ENCODE data around the gene GNAZ.
A peak's percentile ranks its signal among the peaks of the same experiment; 100 is the strongest.

The GNAZ gene

DNA sequence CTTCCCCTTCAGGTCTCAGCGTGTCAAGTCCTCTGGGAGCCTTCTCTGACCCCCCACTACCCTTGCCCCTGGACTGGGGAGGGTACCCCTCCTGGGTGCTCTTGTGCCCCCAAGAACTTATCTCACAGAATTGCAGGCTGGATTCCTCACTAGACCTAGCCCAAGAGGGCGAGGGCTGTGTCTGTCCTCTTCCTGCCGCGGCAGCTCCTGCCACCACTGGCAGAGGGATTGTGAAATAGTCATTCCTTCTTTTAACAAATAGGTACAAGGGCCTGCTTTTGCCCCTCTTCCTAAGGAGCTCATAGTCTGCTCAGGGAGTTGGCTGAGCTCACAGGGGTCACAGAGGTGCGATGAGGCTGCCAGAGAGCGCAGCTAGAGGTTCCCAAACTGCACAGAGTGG is 80.4 kb downstream of the GNAZ start:
- Histone ChIP-seq H3K36me3 (no peaks in the 10 kb centered on the region), H3K9me3 (no peaks in the 10 kb centered on the region), H3K4me3 (ENCODE audit: low read depth in 1 of 2, low read length in 1 of 2) (peak overlapping the region; percentile 55 to 65), H3K27me3 (no peaks in the 10 kb centered on the region), H3K27ac (peak overlapping the region; percentile 100), H3K4me1 (ENCODE audit: control insufficient read depth in 1 of 2, insufficient read depth in 1 of 2, low read depth in 1 of 2, low read length in 1 of 2) (peaks cover 91 to 98% of the 10 kb centered on the region in 2 experiments)
- TF ChIP-seq, protein P1, sequence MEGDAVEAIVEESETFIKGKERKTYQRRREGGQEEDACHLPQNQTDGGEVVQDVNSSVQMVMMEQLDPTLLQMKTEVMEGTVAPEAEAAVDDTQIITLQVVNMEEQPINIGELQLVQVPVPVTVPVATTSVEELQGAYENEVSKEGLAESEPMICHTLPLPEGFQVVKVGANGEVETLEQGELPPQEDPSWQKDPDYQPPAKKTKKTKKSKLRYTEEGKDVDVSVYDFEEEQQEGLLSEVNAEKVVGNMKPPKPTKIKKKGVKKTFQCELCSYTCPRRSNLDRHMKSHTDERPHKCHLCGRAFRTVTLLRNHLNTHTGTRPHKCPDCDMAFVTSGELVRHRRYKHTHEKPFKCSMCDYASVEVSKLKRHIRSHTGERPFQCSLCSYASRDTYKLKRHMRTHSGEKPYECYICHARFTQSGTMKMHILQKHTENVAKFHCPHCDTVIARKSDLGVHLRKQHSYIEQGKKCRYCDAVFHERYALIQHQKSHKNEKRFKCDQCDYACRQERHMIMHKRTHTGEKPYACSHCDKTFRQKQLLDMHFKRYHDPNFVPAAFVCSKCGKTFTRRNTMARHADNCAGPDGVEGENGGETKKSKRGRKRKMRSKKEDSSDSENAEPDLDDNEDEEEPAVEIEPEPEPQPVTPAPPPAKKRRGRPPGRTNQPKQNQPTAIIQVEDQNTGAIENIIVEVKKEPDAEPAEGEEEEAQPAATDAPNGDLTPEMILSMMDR (IDR thresholded peaks at IDR 0.05) = no peak

DNA sequence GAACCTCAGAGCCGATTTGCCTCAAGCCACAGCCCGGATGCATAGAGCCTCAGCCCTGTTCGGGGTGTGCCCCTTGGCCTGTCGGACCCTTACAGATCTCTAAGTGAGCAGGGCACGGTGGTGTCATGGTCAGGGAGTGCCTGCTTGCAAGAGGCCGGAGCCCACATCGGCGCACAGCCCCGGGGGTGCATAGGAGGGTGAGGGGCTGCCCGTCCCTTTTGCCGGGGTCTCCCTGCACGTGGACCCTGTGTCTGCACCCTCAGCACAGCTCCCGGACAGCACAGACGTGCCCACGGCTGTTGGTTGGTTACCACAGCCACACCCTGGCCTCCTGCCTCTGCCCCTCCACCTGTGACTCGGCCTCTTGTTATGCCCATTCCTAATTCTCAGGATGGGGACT is 81.5 kb downstream of the GNAZ start:
- H3K27me3 ChIP-seq = no peaks in the 10 kb centered on the region
- TF ChIP-seq, protein P1 (IDR thresholded peaks at IDR 0.05) = no peak
- H3K27ac ChIP-seq = peak overlapping the region; percentile 100
- H3K4me1 ChIP-seq (ENCODE audit: control insufficient read depth in 1 of 2, insufficient read depth in 1 of 2, low read depth in 1 of 2, low read length in 1 of 2) = peaks cover 84 to 91% of the 10 kb centered on the region in 2 experiments
- H3K4me3 ChIP-seq (ENCODE audit: low read depth in 1 of 2, low read length in 1 of 2) = peak overlapping the region; percentile 55 to 65
- no peaks in the 10 kb centered on the region for H3K36me3 ChIP-seq
- no peaks in the 10 kb centered on the region for H3K9me3 ChIP-seq

DNA sequence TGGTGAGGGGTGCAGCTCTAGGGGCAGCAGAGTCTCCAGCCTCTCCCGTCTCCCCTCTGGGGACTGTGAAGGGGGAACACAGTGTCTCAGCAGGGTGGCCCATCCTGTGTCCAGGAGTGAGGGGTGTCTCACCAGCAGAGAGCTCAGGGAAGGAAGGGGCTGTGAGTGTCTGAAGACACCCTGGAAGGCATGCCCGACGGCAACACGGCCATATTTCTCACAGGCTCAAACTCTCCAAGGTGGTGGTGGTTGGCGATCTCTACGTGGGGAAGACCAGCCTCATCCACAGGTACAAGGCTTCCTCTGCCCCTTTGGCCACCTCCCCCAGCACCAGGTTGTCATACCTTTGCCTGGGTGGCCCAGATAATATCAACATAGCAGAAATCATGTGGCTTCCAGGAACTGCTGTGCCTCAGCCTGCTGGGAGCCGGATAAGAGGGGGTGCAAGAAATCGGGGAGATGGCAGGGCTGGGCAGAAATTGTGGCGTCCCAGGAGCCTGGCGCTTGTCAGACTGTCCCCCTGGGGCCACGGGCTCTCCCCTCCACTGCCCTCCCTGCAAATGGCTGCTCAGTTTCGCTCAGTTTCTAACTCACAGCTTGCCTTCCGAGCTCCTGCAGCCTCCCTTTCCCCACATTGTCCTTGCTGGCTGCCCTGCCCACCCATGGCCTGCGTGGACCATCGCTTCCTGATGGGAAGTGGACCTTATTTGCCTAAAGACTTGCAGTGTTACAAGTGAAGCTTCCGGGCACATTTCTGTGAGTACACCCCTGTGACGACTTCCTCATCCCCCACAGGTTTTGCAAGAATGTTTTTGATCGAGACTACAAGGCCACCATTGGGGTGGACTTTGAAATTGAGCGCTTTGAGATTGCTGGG is 82.2 kb downstream of the GNAZ start:
- Histone ChIP-seq H3K27ac (peak overlapping the region; percentile 100), H3K4me1 (ENCODE audit: control insufficient read depth in 1 of 2, insufficient read depth in 1 of 2, low read depth in 1 of 2, low read length in 1 of 2) (peaks cover 79 to 91% of the 10 kb centered on the region in 2 experiments), H3K9me3 (no peaks in the 10 kb centered on the region), H3K27me3 (no peaks in the 10 kb centered on the region), H3K4me3 (ENCODE audit: low read depth in 1 of 2, low read length in 1 of 2) (peak overlapping the region; percentile 55 to 65), H3K36me3 (no peaks in the 10 kb centered on the region)
- TF ChIP-seq, protein P1 (IDR thresholded peaks at IDR 0.05) = no peak

DNA sequence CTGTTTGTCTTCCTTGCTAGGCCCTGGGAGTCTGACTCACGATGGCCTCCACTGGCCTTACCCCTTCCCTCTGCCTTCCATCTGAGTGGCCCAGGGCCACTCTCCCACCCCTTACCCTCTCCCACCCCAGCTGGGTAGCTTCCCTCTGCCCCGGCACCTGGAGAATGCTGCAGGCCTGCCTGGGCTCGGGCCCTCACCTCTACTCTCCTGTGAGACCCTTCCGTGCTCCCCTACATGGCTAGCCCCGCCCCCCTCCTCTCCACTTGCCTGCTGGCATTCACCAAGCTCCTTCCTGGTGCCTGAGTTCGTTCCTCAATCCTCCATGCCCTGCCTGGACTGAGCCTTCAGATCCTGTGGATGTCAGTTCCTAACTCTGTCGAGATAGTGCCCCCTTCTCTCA is 83.7 kb downstream of the GNAZ start:
- Histone ChIP-seq H3K27ac (peak overlapping the region; percentile 100), H3K36me3 (no peaks in the 10 kb centered on the region), H3K4me3 (ENCODE audit: low read depth in 1 of 2, low read length in 1 of 2) (peak overlapping the region; percentile 55 to 65), H3K9me3 (no peaks in the 10 kb centered on the region), H3K4me1 (ENCODE audit: control insufficient read depth in 1 of 2, insufficient read depth in 1 of 2, low read depth in 1 of 2, low read length in 1 of 2) (peaks cover 71 to 84% of the 10 kb centered on the region in 2 experiments), H3K27me3 (no peaks in the 10 kb centered on the region)
- TF ChIP-seq, protein P1 (IDR thresholded peaks at IDR 0.05) = no peak

DNA sequence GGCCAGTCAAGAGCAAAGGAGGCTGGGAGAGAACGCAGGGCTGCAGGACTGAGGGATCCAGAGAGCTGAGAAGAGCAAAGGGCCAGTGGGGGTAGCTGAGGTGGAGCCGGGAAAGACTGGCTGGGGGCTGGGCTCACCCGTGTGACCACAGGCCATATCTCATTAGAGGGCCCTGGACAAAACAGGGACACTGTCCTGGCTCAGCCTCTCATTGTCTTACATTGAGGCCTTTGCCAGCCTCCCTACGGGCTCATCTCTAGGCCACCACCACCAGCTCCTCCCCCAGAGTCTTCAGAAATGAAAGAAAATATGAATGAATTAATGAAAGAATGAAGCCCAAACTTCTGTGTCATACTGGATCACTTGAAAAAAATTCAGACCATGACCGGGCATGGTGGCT is 84.1 kb downstream of the GNAZ start:
- H3K9me3 ChIP-seq = no peaks in the 10 kb centered on the region
- H3K4me1 ChIP-seq (ENCODE audit: control insufficient read depth in 1 of 2, insufficient read depth in 1 of 2, low read depth in 1 of 2, low read length in 1 of 2) = peaks cover 71 to 84% of the 10 kb centered on the region in 2 experiments
- no peaks in the 10 kb centered on the region for H3K27me3 ChIP-seq
- peak overlapping the region; percentile 100 for H3K27ac ChIP-seq
- H3K36me3 ChIP-seq = no peaks in the 10 kb centered on the region
- TF ChIP-seq, protein P1 (IDR thresholded peaks at IDR 0.05) = no peak
- peak overlapping the region; percentile 55 to 65 for H3K4me3 ChIP-seq (ENCODE audit: low read depth in 1 of 2, low read length in 1 of 2)
